ENCODE results near the gene RNF7. TPM values are rescaled to one million over a fixed set of nuclear protein-coding genes. Genes with fewer than 3 reads are reported as not detected.

The RNF7 gene
- total RNA-seq, 1 experiment from 2014 or later, result 126 TPM

DNA sequence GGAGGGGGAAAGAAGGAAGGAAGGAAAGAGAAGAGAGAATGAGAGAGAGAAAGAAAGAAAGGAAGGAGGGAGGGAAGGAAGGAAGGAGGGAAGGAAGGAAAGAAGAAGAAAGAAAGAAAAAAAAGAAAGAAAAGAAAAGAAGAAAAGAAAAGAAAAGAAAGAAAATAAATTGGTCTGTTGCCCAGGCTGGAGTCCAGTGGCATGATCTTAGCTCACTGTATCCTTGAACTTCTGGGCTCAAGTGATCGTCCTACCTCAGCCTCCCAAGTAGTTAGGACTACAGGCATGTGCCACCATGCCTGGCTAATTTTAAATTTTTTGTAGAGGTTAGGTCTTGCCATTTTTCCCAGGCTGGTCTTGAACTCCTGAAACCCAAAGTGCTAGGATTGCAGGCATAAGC is 11.6 kb upstream of the RNF7 start:
- no peak overlapping the region for H3T11ph ChIP-seq (ENCODE audit: low read length)
- H3K27ac Mint-ChIP-seq, result no peak overlapping the region
- no peak for DNase-seq
- TF ChIP-seq, protein P1, sequence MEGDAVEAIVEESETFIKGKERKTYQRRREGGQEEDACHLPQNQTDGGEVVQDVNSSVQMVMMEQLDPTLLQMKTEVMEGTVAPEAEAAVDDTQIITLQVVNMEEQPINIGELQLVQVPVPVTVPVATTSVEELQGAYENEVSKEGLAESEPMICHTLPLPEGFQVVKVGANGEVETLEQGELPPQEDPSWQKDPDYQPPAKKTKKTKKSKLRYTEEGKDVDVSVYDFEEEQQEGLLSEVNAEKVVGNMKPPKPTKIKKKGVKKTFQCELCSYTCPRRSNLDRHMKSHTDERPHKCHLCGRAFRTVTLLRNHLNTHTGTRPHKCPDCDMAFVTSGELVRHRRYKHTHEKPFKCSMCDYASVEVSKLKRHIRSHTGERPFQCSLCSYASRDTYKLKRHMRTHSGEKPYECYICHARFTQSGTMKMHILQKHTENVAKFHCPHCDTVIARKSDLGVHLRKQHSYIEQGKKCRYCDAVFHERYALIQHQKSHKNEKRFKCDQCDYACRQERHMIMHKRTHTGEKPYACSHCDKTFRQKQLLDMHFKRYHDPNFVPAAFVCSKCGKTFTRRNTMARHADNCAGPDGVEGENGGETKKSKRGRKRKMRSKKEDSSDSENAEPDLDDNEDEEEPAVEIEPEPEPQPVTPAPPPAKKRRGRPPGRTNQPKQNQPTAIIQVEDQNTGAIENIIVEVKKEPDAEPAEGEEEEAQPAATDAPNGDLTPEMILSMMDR (conservative IDR thresholded peaks at IDR 0.05), result no peak
- no peaks in the 10 kb centered on the region for H3K79me2 ChIP-seq (ENCODE audit: insufficient read depth, low read length)
- H3K4me1 Mint-ChIP-seq, result peaks cover 9 to 13% of the 10 kb centered on the region in 2 experiments
- H3K27me3 Mint-ChIP-seq (ENCODE audit: low read depth), result no peaks in the 10 kb centered on the region
- no CpG with 5 or more reads among the region's 1 CpG for WGBS (ENCODE audit: extremely low coverage, insufficient read length, low lambda C conversion rate)
- H3K27me3 ChIP-seq (ENCODE audit: insufficient read depth, low read length), result no peaks in the 10 kb centered on the region
- no peak overlapping the region for H2BK120ac ChIP-seq (ENCODE audit: low read depth, low read length, poor library complexity, severe bottlenecking)
- H2AFZ ChIP-seq (ENCODE audit: low read length), result no peak overlapping the region
- H3K18ac ChIP-seq (ENCODE audit: insufficient read length, low read depth, low read length), result no peak overlapping the region
- no peak overlapping the region for H4K8ac ChIP-seq (replicated peaks; ENCODE audit: insufficient read length, low read depth, low read length)
- no peak overlapping the region for H4K91ac ChIP-seq (ENCODE audit: insufficient read length, low read depth, low read length)
- no peak overlapping the region for H2BK12ac ChIP-seq (ENCODE audit: insufficient read length, low read depth, low read length)
- H3K27ac ChIP-seq (ENCODE audit: insufficient read length, low read depth, low read length), result no peak overlapping the region
- no peaks in the 10 kb centered on the region for H3K79me1 ChIP-seq (ENCODE audit: insufficient read depth, low read depth, low read length, poor library complexity, severe bottlenecking)
- H3K14ac ChIP-seq (ENCODE audit: insufficient read depth, low read length), result no peak overlapping the region
- H2BK20ac ChIP-seq (ENCODE audit: low read depth, low read length, poor library complexity, severe bottlenecking), result no peak overlapping the region
- H3K4ac ChIP-seq (ENCODE audit: low read depth, low read length), result no peak overlapping the region
- no peaks in the 10 kb centered on the region for H3K4me1 ChIP-seq (ENCODE audit: insufficient read depth, low read length)
- no peak overlapping the region for H4K5ac ChIP-seq (ENCODE audit: insufficient read length, low read depth, low read length)
- H3K23me2 ChIP-seq (ENCODE audit: insufficient read length, low read depth, low read length, poor library complexity, severe bottlenecking), result no peaks in the 10 kb centered on the region
- no peaks in the 10 kb centered on the region for H4K20me1 ChIP-seq (ENCODE audit: control insufficient read depth, insufficient read depth, insufficient read length)
- H2AK5ac ChIP-seq (ENCODE audit: insufficient read length, low read length), result no peak overlapping the region
- H3K4me2 ChIP-seq (ENCODE audit: insufficient read depth, insufficient read length, low read length), result no peak overlapping the region
- H3K9me3 Mint-ChIP-seq, result no peaks in the 10 kb centered on the region
- H3K56ac ChIP-seq (ENCODE audit: insufficient read length, low read depth, low read length), result no peak overlapping the region
- no peaks in the 10 kb centered on the region for H3K9me3 ChIP-seq (ENCODE audit: control insufficient read depth, low read depth, low read length)
- no peak overlapping the region for H3K9ac ChIP-seq (ENCODE audit: extremely low read depth, insufficient read length, low read length)
- no peak overlapping the region for H3K4me3 Mint-ChIP-seq
- H3K36me3 Mint-ChIP-seq (ENCODE audit: insufficient read depth in 1 of 3, low read depth in 3 of 3), result no peaks in the 10 kb centered on the region
- H2BK15ac ChIP-seq (ENCODE audit: low read depth, low read length), result no peak overlapping the region
- H2BK5ac ChIP-seq (ENCODE audit: insufficient read length, low read length), result no peak overlapping the region
- no peak overlapping the region for H3K23ac ChIP-seq (ENCODE audit: insufficient read length, low read depth, low read length)
